HepG2 (cell line): ENCODE results near the gene PUS1. TPM values are rescaled to one million over a fixed set of nuclear protein-coding genes. Genes with fewer than 3 reads are reported as not detected.

Experiments used
- HCFC1 ChIP-seq: fragments of 150-350 bp; IDR thresholded peaks from 2 replicates; pipeline ENCODE4 v1.6.1; 2014; ENCODE audit warnings: low read depth, low read length
- IRF9 ChIP-seq: sonication (generic); formaldehyde crosslinking; IDR thresholded peaks from 2 replicates; pipeline ENCODE4 v1.8.0; 2022; ENCODE audit warnings: missing genetic modification reagents, mild to moderate bottlenecking, borderline replicate concordance
- MEF2D ChIP-seq: sonication (generic); formaldehyde crosslinking; IDR thresholded peaks from 2 replicates; pipeline ENCODE4 v1.5.1; 2020; ENCODE audit warnings: mild to moderate bottlenecking, missing genetic modification reagents
- MXD1 ChIP-seq: sonication (generic); formaldehyde crosslinking; IDR thresholded peaks from 2 replicates; pipeline ENCODE4 v1.4.0; 2020; ENCODE audit warnings: mild to moderate bottlenecking, missing genetic modification reagents
- PHF8 ChIP-seq: sonication (generic); formaldehyde crosslinking; IDR thresholded peaks from 2 replicates; pipeline ENCODE4 v1.5.0; 2020; ENCODE audit warnings: missing genetic modification reagents
- POLR2AphosphoS2 ChIP-seq: IDR thresholded peaks from 2 replicates; pipeline ENCODE4 v1.6.1; 2011; ENCODE audit warnings: low read depth, low read length, improper control_type of control experiment
- POLR2AphosphoS5 ChIP-seq: IDR thresholded peaks from 2 replicates; pipeline ENCODE4 v1.6.1; 2012; ENCODE audit warnings: low read depth, low read length
- SALL1 ChIP-seq: sonication (generic); formaldehyde crosslinking; IDR thresholded peaks from 2 replicates; pipeline ENCODE4 v1.8.0; 2022; ENCODE audit warnings: mild to moderate bottlenecking, missing genetic modification reagents
- SALL2 ChIP-seq: sonication (generic); formaldehyde crosslinking; IDR thresholded peaks from 2 replicates; pipeline ENCODE4 v1.8.1; 2023; ENCODE audit warnings: mild to moderate bottlenecking, missing genetic modification reagents, inconsistent platforms
- SCMH1 ChIP-seq: sonication (generic); formaldehyde crosslinking; IDR thresholded peaks from 2 replicates; pipeline ENCODE4 v1.9.0; 2021; ENCODE audit warnings: missing genetic modification reagents, mild to moderate bottlenecking, borderline replicate concordance
- SNRNP70 ChIP-seq: fragments of 200-400 bp; formaldehyde crosslinking; IDR thresholded peaks from 2 replicates; pipeline ENCODE4 v1.6.1; 2017; ENCODE audit warnings: mild to moderate bottlenecking, low read depth, low read length, moderate library complexity
- TAF1 ChIP-seq: sonication (generic); formaldehyde crosslinking; IDR thresholded peaks from 2 replicates; pipeline ENCODE4 v1.4.0; 2020; ENCODE audit warnings: missing genetic modification reagents
- TARDBP ChIP-seq: sonication (generic); formaldehyde crosslinking; IDR thresholded peaks from 2 replicates; pipeline ENCODE4 v1.8.0; 2022; ENCODE audit warnings: mild to moderate bottlenecking, missing genetic modification reagents
- USF2 ChIP-seq, 2 experiments: sonication (generic) in 1 of 2; formaldehyde crosslinking in 1 of 2; IDR thresholded peaks; 2 replicates each; pipeline versions ENCODE4 v1.5.1 to v1.6.1; 2011 to 2020; ENCODE audit warnings: borderline replicate concordance in 1 of 2, low read depth in 1 of 2, low read length in 1 of 2, mild to moderate bottlenecking in 1 of 2, missing genetic modification reagents in 1 of 2, moderate library complexity in 1 of 2
- ZBTB3 ChIP-seq: sonication (generic); formaldehyde crosslinking; IDR thresholded peaks from 2 replicates; pipeline ENCODE4 v1.4.0; 2020; ENCODE audit warnings: low read depth, mild to moderate bottlenecking, moderate library complexity, missing genetic modification reagents, borderline replicate concordance
- ZFP82 ChIP-seq: sonication (generic); formaldehyde crosslinking; IDR thresholded peaks from 2 replicates; pipeline ENCODE4 v1.5.1; 2020; ENCODE audit warnings: mild to moderate bottlenecking, missing genetic modification reagents, borderline replicate concordance
- ZNF331 ChIP-seq: sonication (generic); formaldehyde crosslinking; IDR thresholded peaks from 2 replicates; pipeline ENCODE4 v1.4.0; 2020; ENCODE audit warnings: missing genetic modification reagents
- ZNF607 ChIP-seq: sonication (generic); formaldehyde crosslinking; IDR thresholded peaks from 2 replicates; pipeline ENCODE4 v1.5.1; 2020; ENCODE audit warnings: missing genetic modification reagents, mild to moderate bottlenecking, borderline replicate concordance
- ZNF737 ChIP-seq: sonication (generic); formaldehyde crosslinking; IDR thresholded peaks from 2 replicates; pipeline ENCODE4 v1.5.0; 2020; ENCODE audit warnings: missing genetic modification reagents, mild to moderate bottlenecking, borderline replicate concordance
- ZNF740 ChIP-seq: sonication (generic); formaldehyde crosslinking; IDR thresholded peaks from 2 replicates; pipeline ENCODE4 v1.4.0; 2020; ENCODE audit warnings: missing genetic modification reagents
- ZNF776 ChIP-seq: sonication (generic); formaldehyde crosslinking; IDR thresholded peaks from 2 replicates; pipeline ENCODE4 v1.4.0; 2020; ENCODE audit warnings: mild to moderate bottlenecking, missing genetic modification reagents
- polyA plus RNA-seq, 8 experiments: library from polyadenylated mRNA; depleted of rRNA in 3 of 8; stranded (reverse) in 7 of 8; unstranded in 1 of 8; fragments of >200 nt; fragmentation: Illumina TruSeq in 4 of 8; extraction: Trizol in 4 of 8; gene quantifications; 2 replicates each; pipeline versions ENCODE4 v1.2.1 to v1.2.3, GENCODE V29; 2011 to 2016; ENCODE audit warnings: low read depth in 4 of 8, missing spikeins in 1 of 8, mixed read lengths in 1 of 8; ENCODE audit not compliant: insufficient read depth in 1 of 8
- total RNA-seq, 5 experiments: library from RNA; depleted of rRNA; stranded (reverse); fragments of >200 nt; fragmentation: Illumina TruSeq; extraction: Trizol; gene quantifications; 2 replicates each; pipeline ENCODE4 v1.2.3, GENCODE V29; 2016; ENCODE audit warnings: low read depth in 1 of 5
- TF ChIP-seq, protein P1 (sequence below): sonication (generic); formaldehyde crosslinking; IDR thresholded peaks from 2 replicates; pipeline ENCODE4 v1.8.0; 2022; ENCODE audit warnings: missing genetic modification reagents, mild to moderate bottlenecking, moderate library complexity, borderline replicate concordance

The PUS1 gene
- total and polyA plus RNA-seq, 2 of the 13 experiments (the other 11 are each of a cell fraction or from before 2014, with no cell fraction given), result 19.2 to 24.7 TPM

DNA sequence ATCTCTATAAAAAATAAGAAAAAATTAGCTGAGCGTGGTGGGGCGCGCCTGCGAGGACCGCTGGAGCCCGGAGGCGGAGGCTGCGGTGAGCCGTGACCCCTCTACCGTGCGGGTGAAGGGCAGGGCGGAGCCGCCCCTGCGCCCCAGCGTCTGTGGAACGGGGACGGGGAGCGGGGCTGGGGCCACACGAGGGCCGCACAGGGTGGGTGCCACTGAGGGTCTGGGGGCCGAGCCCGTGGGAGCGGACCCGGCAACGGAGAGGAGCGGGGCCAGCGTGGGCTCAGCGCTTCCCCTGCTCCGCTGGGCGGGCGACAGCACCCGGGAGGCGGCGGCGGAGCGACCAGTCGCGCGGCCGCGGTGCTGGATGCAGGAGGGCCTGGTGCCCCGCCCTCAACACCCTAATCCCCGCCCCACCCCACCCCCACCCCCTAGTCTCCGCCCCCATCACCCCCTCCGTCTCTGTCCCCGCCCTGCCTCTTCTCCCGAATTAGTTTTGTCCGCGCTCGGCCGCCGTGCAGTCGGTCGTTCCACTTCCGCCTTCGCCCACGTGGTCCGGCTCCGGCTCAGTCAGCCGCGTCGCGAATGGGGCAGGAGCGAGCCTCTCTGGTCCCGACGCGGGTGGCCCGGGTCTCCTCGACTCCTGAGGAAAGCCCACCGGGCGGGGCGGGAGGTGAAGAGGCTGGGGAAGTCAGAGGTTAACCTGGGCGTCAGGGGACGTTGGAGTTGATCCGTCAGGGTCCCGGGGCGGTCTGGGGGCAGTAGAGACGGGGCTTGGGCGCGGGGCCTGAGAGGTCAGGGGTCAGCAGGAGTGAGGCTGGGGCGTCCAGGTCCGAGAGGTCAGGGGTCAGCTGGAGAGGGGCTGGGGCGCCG is at the start of gene PUS1 (continued):
- TF ChIP-seq SCMH1 (CRISPR knock-in tag) (no peak), ZNF776 (CRISPR knock-in tag) (peak; percentile 71; the same call in 1 of the 2 replicates), ZNF607 (CRISPR knock-in tag) (0 out of 2 replicates have a peak, but pooled peaks have one; percentile 29), MXD1 (peak; percentile 99), ZNF331 (CRISPR knock-in tag) (peak; percentile 47; the same call in 1 of the 2 replicates), SALL1 (peak; percentile 69), ZNF740 (peak; percentile 71; the same call in 1 of the 2 replicates), ZFP82 (0 out of 2 replicates have a peak, but pooled peaks have one; percentile 15), MEF2D (0 out of 2 replicates have a peak, but pooled peaks have one; percentile 54), USF2 (IDR thresholded peaks at IDR 0.05; ENCODE audit: low read depth, low read length) (peak; percentile 72; the same call in 1 of the 2 replicates), USF2 (CRISPR knock-in tag; IDR thresholded peaks at IDR 0.05; ENCODE audit: borderline replicate concordance) (peak; percentile 85; the same call in 1 of the 2 replicates), HCFC1 (peak; percentile 46; the same call in 1 of the 2 replicates), ZBTB3 (no peak; the same call in 1 of the 2 replicates), POLR2AphosphoS5 (peak; percentile 80), TARDBP (peak; percentile 69; the same call in 1 of the 2 replicates), ZNF737 (CRISPR knock-in tag) (no peak), SALL2 (CRISPR knock-in tag) (peak; percentile 83; the same call in 1 of the 2 replicates), POLR2AphosphoS2 (no peak), PHF8 (CRISPR knock-in tag) (peak; percentile 72), TAF1 (CRISPR knock-in tag) (peak; percentile 72), SNRNP70 (no peak), IRF9 (CRISPR knock-in tag) (0 out of 2 replicates have a peak, but pooled peaks have one; percentile 72)
- TF ChIP-seq, protein P1, sequence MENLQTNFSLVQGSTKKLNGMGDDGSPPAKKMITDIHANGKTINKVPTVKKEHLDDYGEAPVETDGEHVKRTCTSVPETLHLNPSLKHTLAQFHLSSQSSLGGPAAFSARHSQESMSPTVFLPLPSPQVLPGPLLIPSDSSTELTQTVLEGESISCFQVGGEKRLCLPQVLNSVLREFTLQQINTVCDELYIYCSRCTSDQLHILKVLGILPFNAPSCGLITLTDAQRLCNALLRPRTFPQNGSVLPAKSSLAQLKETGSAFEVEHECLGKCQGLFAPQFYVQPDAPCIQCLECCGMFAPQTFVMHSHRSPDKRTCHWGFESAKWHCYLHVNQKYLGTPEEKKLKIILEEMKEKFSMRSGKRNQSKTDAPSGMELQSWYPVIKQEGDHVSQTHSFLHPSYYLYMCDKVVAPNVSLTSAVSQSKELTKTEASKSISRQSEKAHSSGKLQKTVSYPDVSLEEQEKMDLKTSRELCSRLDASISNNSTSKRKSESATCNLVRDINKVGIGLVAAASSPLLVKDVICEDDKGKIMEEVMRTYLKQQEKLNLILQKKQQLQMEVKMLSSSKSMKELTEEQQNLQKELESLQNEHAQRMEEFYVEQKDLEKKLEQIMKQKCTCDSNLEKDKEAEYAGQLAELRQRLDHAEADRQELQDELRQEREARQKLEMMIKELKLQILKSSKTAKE, result peak; percentile 32
